Stimulated activated CD4-positive, alpha-beta T cell treated with anti-CD3 and anti-CD28 coated beads, Interleukin-1b, Interleukin-23, amount 100 ng/mL, for 24 hours (primary cell): ENCODE results near the gene SERINC3.
A peak's percentile ranks its signal among the peaks of the same experiment; 100 is the strongest.
"Not testable (repeated sequence)": the region's sequence is repeated elsewhere in the genome, so short reads cannot be mapped to it uniquely, and the experiment has no call there.

ENCODE experiments used
- DNase-seq, 4 experiments: peaks; one replicate each; pipeline ENCODE4 v3.0.0-alpha.2; 2020; ENCODE audit warnings: low read depth in 4 of 4, low spot score in 1 of 4

The SERINC3 gene

GRCh38 chr20:44494681-44495080, 27.2 kb downstream of the SERINC3 start:
- DNase-seq: no peak

GRCh38 chr20:44494266-44494665, 27.6 kb downstream of the SERINC3 start:
- DNase-seq: no peak

DNA sequence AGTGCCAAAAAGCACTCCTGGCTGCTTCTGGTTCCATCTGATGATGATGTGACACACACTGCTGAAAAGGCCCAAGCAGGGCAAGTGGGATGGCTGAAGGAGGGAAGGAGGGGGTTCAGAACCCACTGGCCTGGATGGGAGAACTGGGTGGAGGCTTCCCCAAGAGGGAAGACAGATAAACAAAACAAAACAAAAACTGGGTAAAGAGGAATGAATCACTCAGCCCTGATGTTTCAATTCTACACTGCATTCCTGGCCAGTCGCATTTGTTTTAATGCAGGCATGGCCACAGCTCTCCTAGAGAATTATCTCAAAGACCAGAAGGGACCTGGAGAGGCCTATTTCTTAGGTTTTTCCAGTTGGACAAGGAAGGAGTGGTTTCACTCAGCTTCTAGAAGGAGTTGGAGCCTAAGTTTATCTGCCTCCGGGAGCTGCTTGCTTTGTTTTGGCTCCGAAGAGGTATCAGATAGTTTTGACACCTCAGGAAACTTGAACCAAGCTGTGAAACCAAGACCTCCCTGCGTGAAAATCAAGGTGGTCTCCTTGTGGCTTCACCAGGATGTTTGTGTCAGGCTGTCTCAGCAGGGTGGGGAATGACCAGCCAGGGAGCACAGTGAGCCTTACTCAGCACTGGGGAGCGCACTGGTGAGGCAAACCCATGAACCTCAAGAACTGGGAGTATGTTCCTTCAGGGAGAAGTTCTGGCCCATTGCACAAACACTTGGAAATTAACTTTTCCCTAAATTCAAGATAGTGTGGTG, 30.1 kb downstream of the SERINC3 start:
- DNase-seq: no peak

DNA sequence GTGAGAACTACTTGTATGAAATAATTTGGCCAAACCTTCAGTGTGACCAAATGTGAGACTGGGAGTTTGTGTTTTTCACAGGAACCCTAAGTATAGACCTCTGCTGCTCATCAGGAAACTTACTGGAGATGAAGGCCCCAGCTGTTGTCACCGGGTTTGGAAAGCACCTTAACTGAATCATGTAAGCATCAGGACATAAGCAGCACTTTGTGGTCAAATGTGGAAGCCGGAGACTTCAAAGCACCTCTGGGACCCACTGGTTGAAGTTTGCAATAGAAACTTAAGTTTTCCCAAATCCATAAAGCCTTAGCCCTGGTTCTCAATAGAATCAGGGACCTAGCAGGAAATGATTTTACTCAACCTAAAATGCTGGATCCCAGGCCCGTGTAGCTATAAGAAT, 31.9 kb downstream of the SERINC3 start:
- DNase-seq: no peak

GRCh38 chr20:44489223-44489622, 32.6 kb downstream of the SERINC3 start:
- no peak for DNase-seq

GRCh38 chr20:44488551-44488950, 33.3 kb downstream of the SERINC3 start:
- DNase-seq: no peak

- DNase-seq: no peak
Observed at GRCh38 chr20:44485830-44486198, 36.1 kb downstream of the SERINC3 start.

- no peak for DNase-seq
Observed at GRCh38 chr20:44485078-44485829, 36.6 kb downstream of the SERINC3 start.

- DNase-seq: no peak
Observed at GRCh38 chr20:44483112-44483511, 38.8 kb downstream of the SERINC3 start.

DNA sequence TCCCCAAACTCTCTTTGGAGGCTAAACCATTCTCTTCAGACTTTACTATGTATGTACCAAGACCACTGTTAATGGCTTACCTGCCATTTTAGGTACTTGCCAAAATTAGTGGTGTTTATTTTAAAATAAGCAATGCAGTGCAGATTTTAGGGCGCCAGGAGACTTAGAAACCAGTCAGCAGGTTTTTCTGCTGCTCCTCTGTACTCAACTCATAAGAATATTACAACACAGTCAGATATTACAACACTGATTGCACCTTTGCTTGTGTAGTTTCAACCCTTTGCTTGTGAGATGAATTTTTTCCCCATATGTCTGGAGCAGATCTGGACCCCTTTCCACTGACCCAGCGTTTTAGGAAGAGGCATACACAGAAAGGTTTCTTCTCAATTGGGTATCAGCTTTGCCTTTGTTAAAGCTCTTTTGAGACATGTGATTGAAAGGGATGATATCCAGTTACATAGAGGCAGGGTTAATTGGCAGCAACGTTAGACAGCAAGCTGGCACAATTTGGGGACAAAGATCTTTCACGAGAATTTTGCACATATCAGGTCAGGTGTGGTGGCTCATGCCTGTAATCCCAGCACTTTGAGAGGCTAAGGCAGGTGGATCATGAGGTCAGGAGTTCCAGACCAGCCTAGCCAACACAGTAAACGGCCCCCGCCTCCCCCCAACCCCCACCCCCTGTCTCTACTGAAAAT, 40.0 kb downstream of the SERINC3 start:
- DNase-seq: no peak

GRCh38 chr20:44480097-44480496, 41.8 kb downstream of the SERINC3 start:
- DNase-seq: no peak

- DNase-seq: no peak
Observed at GRCh38 chr20:44479643-44480042, 42.2 kb downstream of the SERINC3 start.

- no peak for DNase-seq
Observed at GRCh38 chr20:44478206-44478605, 43.7 kb downstream of the SERINC3 start.

DNA sequence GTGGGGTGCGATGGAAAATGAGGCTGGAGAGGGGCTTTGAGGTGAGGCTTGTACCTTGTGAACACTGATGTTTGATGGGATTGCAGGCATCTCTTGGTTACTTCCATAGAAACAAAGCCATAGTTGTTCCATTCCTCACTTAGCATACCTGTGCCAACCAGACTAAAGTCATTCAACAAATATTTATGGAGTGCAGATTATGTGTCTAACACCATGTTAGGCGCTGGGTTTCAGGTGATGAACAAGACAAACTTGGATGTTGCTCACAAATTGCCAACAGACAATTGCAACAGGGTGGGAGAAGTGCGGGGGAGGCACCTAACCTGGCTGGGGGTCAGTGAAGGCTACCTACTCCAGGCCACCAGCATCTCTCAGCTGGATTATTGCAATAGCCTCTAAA, 44.7 kb downstream of the SERINC3 start:
- DNase-seq: no peak

- DNase-seq: peak; percentile 87 to 88 (median 87)
Observed at GRCh38 chr20:44475694-44476560, 45.9 kb downstream of the SERINC3 start, which contains the start of gene TTPAL. Gene TTPAL, plus strand, starts transcription at chr20:44475874. Its CDS starts 4,126 bp downstream, at chr20:44480000.

DNA sequence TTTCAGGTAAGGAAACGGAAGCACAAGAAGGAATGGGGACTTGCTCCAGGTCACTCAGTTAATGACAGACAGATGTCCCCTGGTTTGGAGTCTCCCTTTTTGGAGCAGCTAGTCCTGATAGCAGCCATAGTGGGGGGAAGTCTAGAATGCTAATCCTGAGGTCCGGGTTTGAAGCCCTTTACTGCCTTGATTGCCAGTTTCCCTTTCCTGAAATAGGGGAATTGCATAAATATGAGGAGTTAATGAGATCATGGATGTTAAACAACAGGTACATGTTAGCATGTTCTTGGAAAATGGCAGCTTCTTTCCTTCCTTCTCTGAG, 46.5 kb downstream of the SERINC3 start:
- DNase-seq: no peak

- DNase-seq: not testable (repeated sequence)
Observed at GRCh38 chr20:44472283-44472682, 49.6 kb downstream of the SERINC3 start.

DNA sequence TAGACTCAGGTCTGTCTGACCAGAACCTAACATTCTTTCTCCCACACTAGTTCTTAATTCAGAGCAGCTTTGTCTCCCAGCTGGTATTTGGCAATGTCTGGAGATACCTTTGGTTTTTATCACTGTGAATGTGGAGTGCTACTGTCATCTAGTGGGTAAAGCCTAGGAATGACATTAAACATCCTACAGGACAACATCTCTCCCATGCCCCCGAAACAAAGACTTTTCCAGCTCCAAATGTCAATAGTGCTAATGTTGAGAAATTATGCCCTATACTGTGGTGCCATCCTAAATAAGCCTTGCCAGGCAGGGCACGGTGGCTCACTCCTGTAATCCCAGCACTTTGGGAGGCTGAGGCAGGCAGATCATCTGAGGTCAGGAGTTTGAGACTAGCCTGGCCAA, 50.4 kb downstream of the SERINC3 start:
- DNase-seq: no peak

DNA sequence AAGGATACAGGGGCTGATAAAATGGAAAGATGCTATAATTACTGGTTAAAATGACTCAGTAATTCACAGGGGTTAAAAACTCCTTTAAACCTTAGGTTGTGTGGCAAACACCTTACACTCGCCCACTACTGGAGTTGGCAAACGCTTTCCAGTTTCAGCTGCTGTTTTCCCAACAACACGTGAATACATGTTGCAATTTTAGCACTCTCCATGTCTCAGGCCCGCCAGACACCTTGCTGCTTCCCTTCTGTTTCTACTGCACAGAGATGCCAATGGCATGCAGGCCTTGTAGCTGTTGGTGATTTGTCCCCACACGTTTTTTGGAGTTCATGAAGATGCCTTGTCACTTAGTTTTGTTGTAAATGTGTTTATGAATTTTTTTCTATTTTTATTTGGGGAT, 51.5 kb downstream of the SERINC3 start:
- DNase-seq: no peak

DNA sequence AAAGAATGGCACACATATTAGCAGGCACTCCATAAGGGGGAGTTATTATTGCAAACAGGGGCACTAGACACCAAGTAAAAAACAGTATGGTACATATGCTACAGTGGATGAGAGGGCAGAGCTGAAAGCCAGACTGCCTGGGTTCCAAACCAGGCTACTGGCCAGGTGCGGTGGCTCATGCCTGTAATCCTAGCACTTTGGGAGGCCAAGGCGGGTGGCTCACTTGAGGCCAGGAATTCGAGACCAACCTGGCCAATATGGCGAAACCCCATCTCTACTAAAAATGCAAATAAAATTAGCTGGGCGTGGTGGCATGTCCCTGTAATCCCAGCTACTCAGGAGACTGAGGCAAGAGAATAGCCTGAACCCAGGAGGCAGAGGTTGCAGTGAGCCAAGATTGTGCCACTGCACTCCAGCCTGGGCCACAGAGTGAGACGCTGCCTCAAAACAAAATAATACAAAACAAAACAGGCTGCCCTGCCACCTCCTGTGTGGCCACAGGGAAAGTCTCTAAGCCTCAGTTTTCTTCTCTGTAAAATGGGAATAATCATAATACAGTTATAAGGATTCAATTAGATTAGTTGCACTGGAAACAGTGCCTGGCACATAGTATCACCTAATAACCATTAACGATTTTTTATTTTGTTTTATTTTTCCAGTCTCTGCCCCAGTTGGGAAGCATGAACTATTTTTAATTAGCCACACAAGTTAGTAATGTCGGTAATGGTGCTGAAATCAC, 53.7 kb downstream of the SERINC3 start:
- DNase-seq: no peak
